GM23248 (cell line): ENCODE measurements around the gene ETV6. TPM values are rescaled to one million over a fixed set of nuclear protein-coding genes. Genes with fewer than 3 reads are reported as not detected.

Experiments used
- DNase-seq: peaks from one replicate; pipeline ENCODE4 v3.0.0-alpha.2; 2015
- H2AFZ ChIP-seq: fragments of 200-600 bp; sonication (generic); 2 replicates; pipeline ENCODE4 v1.6.1; 2016; ENCODE audit warnings: antibody characterized with exemption
- H3F3A ChIP-seq: fragments of 200-600 bp; sonication (generic); 2 replicates; pipeline ENCODE4 v1.6.1; 2016; ENCODE audit warnings: mild to moderate bottlenecking, antibody characterized with exemption, mixed run types; ENCODE audit not compliant: insufficient read depth
- H3K27ac ChIP-seq: fragments of 200-600 bp; sonication (generic); 2 replicates; pipeline ENCODE4 v1.5.1; 2016; ENCODE audit warnings: mild to moderate bottlenecking
- H3K27me3 ChIP-seq: fragments of 200-600 bp; sonication (generic); replicated peaks from 2 replicates; pipeline ENCODE4 v1.6.1; 2016; ENCODE audit warnings: mild to moderate bottlenecking; ENCODE audit not compliant: insufficient read depth
- H3K36me3 ChIP-seq: fragments of 200-600 bp; sonication (generic); 2 replicates; pipeline ENCODE4 v1.6.1; 2016; ENCODE audit warnings: low read depth, mild to moderate bottlenecking
- H3K4me1 ChIP-seq: fragments of 200-600 bp; sonication (generic); 2 replicates; pipeline ENCODE4 v1.6.1; 2016; ENCODE audit warnings: mild to moderate bottlenecking; ENCODE audit not compliant: insufficient read depth
- H3K4me2 ChIP-seq: fragments of 200-600 bp; sonication (generic); one replicate; pipeline ENCODE4 v1.6.1; 2016; ENCODE audit warnings: mild to moderate bottlenecking; ENCODE audit not compliant: unreplicated experiment
- H3K4me3 ChIP-seq: fragments of 200-600 bp; sonication (generic); 2 replicates; pipeline ENCODE4 v1.5.1; 2016; ENCODE audit warnings: mild to moderate bottlenecking
- H3K79me2 ChIP-seq: fragments of 200-600 bp; sonication (generic); 2 replicates; pipeline ENCODE4 v1.6.1; 2016; ENCODE audit warnings: mild to moderate bottlenecking; ENCODE audit not compliant: insufficient read depth
- H3K9ac ChIP-seq: fragments of 200-600 bp; sonication (generic); 2 replicates; pipeline ENCODE4 v1.6.1; 2016; ENCODE audit warnings: mild to moderate bottlenecking
- H3K9me2 ChIP-seq: fragments of 200-600 bp; sonication (generic); 2 replicates; pipeline ENCODE4 v1.6.1; 2016; ENCODE audit warnings: mixed run types, mild to moderate bottlenecking, moderate library complexity; ENCODE audit not compliant: insufficient read depth
- H3K9me3 ChIP-seq: fragments of 200-600 bp; sonication (generic); one replicate; pipeline ENCODE4 v1.6.1; 2017; ENCODE audit warnings: low read depth
- H4K20me1 ChIP-seq: fragments of 200-600 bp; sonication (generic); 2 replicates; pipeline ENCODE4 v1.6.0; 2016; ENCODE audit not compliant: insufficient read depth
- EZH2 ChIP-seq: fragments of 200-600 bp; sonication (generic); IDR thresholded peaks from 2 replicates; pipeline ENCODE4 v1.6.1; 2018; ENCODE audit warnings: antibody characterized with exemption, mild to moderate bottlenecking; ENCODE audit not compliant: insufficient read depth, poor library complexity, severe bottlenecking
- EZH2phosphoT487 ChIP-seq: fragments of 200-600 bp; sonication (generic); IDR thresholded peaks from 2 replicates; pipeline ENCODE4 v1.6.1; 2018; ENCODE audit warnings: antibody characterized with exemption, moderate library complexity, mild to moderate bottlenecking, low read depth; ENCODE audit not compliant: insufficient read depth
- WGBS, 2 experiments: methylation state at CpG; one replicate each; pipeline ENCODE4 v1.1.6; 2015 to 2017; ENCODE audit warnings: low lambda C conversion rate in 2 of 2, low coverage in 1 of 2; ENCODE audit errors: missing lambda C conversion rate in 2 of 2; 5-methylcytosine and 5-hydroxymethylcytosine counted together
- in situ Hi-C: fragments of 300-500 bp; cut with MboI; formaldehyde crosslinking; loops from 2 replicates; pipeline ENCODE4 v1.15.0; 2020
- polyA plus RNA-seq: library from polyadenylated mRNA; unstranded; fragments of >200 nt; fragmentation: Nextera tagmentation; extraction: Ambion mirVana; gene quantifications from 2 replicates; pipeline ENCODE4 v1.2.1, GENCODE V29; 2016
- total RNA-seq: library from RNA; depleted of rRNA; stranded (reverse); fragments of >200 nt; shearing (Covaris generic); gene quantifications from 2 replicates; pipeline ENCODE4 v1.2.3, GENCODE V29; 2014

Gene ETV6
- total and polyA plus RNA-seq, 2 experiments from 2014 or later = 2.5 to 10.4 TPM

DNA sequence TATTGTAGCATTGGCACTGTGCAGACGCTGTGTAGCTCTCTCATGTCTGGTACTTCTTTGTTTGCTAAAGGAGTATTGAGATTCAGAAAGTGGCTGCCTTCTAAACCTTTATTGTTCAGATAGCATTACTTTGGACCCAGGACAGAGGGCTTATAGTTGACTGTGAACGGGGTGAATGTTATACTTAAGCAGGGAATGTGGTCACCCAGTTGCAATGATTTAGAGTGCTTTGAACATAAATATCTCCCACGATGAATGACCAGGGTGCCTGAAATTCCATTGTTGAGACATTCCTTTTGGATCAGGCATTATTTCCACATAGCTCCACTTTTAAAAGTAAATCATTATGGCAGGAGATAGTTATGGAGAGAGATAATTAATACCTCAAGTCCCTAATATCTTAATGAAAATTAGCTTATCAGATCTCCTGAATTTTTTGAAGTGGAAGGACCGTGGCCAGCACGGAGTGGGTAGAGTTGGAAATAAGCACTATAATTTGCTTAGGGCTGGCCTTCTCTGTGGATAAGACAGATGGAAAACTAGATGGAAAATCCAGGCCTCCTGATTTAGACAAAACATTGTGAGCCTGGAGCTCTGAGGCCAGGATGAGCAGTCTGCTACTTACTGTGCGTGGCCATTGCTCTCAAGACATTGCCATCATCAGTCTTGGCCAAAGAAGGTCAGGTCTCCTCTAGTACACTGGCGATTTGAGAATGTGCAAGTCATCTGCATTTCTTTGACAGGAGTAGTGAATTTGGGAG lies 114.5 kb downstream of the ETV6 start:
- Histone ChIP-seq H3K36me3 (no peaks in the 10 kb centered on the region), H3K9me2 (no peaks in the 10 kb centered on the region), H4K20me1 (no peaks in the 10 kb centered on the region), H3F3A (peaks cover 57% of the 10 kb centered on the region), H3K4me3 (peak overlapping the region; percentile 6; the same call in 1 of the 2 replicates), H2AFZ (no peak overlapping the region), H3K27me3 (no peaks in the 10 kb centered on the region), H3K27ac (peak overlapping the region; percentile 79), H3K9me3 (no peaks in the 10 kb centered on the region), H3K4me1 (peaks cover 50% of the 10 kb centered on the region), H3K79me2 (peaks cover 35% of the 10 kb centered on the region), H3K9ac (peak overlapping the region; percentile 18; the same call in 1 of the 2 replicates), H3K4me2 (peak overlapping the region; percentile 41)
- WGBS, 2 experiments = 60 to 61% methylated on average over 7 of the region's 7 CpGs
- in situ Hi-C loops = no loop called here
- TF ChIP-seq EZH2phosphoT487 (no peak), EZH2 (no peak)
- DNase-seq = peak; percentile 80

DNA sequence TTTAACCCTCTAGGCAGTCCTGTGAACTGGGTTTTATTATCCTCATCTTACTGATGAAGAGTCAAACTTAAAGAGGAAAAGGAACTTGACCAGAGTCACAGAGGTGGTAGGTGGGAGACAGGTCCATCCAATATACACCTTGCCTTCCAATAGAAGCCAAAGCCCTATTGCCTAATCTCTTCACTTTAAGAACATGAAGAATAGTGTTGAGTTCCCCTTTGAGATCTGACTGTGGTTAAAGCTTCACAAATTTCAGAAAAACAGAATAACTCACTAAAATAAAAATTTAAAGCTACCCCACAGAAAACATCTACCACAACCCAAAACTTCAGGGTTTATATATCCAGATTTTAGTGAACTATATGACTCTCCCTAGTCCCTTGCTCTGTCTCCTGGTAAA lies 115.4 kb downstream of the ETV6 start:
- no peaks in the 10 kb centered on the region; the same call in 1 of the 2 replicates for H3K36me3 ChIP-seq
- peaks cover 44% of the 10 kb centered on the region for H3K79me2 ChIP-seq
- H3K4me3 ChIP-seq = no peak overlapping the region
- no peak overlapping the region for H3K9ac ChIP-seq
- peak overlapping the region; percentile 79; the same call in 1 of the 2 replicates for H3K27ac ChIP-seq
- no peaks in the 10 kb centered on the region for H3K9me3 ChIP-seq
- H3K4me2 ChIP-seq = no peak overlapping the region
- H3K9me2 ChIP-seq = no peaks in the 10 kb centered on the region
- H2AFZ ChIP-seq = no peak overlapping the region
- peaks cover 57% of the 10 kb centered on the region for H3F3A ChIP-seq
- H3K27me3 ChIP-seq = no peaks in the 10 kb centered on the region
- in situ Hi-C loops = no loop called here
- no peak for TF ChIP-seq EZH2
- TF ChIP-seq EZH2phosphoT487 = no peak
- no peaks in the 10 kb centered on the region for H4K20me1 ChIP-seq
- no peak for DNase-seq
- peaks cover 50% of the 10 kb centered on the region for H3K4me1 ChIP-seq

- Histone ChIP-seq H3K27me3 (no peaks in the 10 kb centered on the region), H3F3A (peaks cover 57% of the 10 kb centered on the region), H3K9ac (peak overlapping the region; percentile 26; the same call in 1 of the 2 replicates), H3K27ac (peak overlapping the region; percentile 41), H3K4me1 (peaks cover 50% of the 10 kb centered on the region), H3K4me2 (peak overlapping the region; percentile 74), H3K79me2 (peaks cover 47% of the 10 kb centered on the region), H3K36me3 (no peaks in the 10 kb centered on the region; the same call in 1 of the 2 replicates), H3K9me2 (no peaks in the 10 kb centered on the region), H3K9me3 (no peaks in the 10 kb centered on the region), H4K20me1 (no peaks in the 10 kb centered on the region), H2AFZ (no peak overlapping the region), H3K4me3 (no peak overlapping the region; the same call in 1 of the 2 replicates)
- TF ChIP-seq EZH2phosphoT487 (no peak), EZH2 (no peak)
- DNase-seq = peak; percentile 4
- 70% methylated on average over 2 of the region's 2 CpGs for WGBS, 2 experiments
- in situ Hi-C loops = no loop called here
Observed at GRCh38 chr12:11765421-11765816, 115.9 kb downstream of the ETV6 start.

DNA sequence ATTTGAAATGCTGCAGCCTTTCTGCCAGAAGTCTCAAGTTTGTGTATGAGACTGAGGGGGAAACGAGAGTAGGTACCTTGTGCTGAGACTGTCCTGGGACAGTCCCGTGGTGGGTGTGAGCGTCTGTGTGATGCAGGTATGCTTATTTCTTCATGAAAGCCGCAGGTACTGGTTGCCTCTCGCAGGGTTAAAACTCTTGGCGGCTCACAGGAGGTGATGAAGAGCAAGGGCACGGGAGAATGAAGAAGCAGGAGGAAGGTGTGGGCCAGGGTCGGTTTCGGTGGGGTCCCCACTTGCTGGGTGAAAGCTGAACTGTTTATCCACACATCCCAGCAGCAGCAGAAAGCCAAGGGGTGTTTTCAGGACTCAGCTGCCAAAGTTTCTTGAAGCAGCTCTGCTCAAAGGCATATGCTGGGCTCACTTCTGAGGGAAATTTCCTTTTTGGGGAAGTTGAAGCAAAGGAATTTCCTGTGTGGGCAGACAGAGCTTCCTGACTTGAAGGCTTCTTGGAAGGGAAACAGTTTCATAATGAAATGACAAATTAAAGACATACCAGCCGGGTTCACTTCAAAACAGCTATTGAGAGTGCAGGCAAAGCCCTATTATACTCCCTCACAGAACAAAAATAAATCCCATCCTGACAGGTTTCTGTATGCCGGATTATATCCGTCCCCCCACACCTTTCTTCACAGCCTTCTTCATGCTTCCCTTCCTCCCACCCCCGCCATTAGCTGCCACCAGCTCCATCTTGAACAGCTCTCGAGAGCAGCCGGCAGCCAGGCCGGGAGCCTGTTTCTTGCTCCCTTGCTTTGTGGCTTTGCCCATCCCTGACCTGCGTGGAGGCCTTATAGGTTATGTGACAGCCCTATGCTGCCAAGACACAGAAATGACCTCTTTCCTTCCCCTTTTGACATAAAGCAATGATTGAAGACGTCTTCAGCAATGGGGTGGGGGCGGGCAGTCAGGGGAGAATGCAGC lies 116.6 kb downstream of the ETV6 start:
- Histone ChIP-seq H3K27ac (peak overlapping the region; percentile 41), H3K4me1 (peaks cover 50% of the 10 kb centered on the region), H3F3A (peaks cover 57% of the 10 kb centered on the region), H3K9me3 (no peaks in the 10 kb centered on the region), H3K79me2 (peaks cover 50% of the 10 kb centered on the region), H3K36me3 (no peaks in the 10 kb centered on the region; the same call in 1 of the 2 replicates), H2AFZ (peak overlapping the region; percentile 1; the same call in 1 of the 2 replicates), H4K20me1 (no peaks in the 10 kb centered on the region), H3K9me2 (no peaks in the 10 kb centered on the region), H3K4me3 (peak overlapping the region; percentile 36), H3K4me2 (peak overlapping the region; percentile 74), H3K27me3 (no peaks in the 10 kb centered on the region), H3K9ac (peak overlapping the region; percentile 26; the same call in 1 of the 2 replicates)
- DNase-seq = peak; percentile 76
- WGBS, 2 experiments = 30 to 35% methylated on average over 18 to 19 of the region's 19 CpGs
- TF ChIP-seq EZH2 (no peak), EZH2phosphoT487 (no peak)
- in situ Hi-C loops = no loop called here
